Measurements from ENCODE around the gene PRDM12. TPM values are rescaled to one million over a fixed set of nuclear protein-coding genes. Genes with fewer than 3 reads are reported as not detected.
A peak's percentile ranks its signal among the peaks of the same experiment; 100 is the strongest.

Gene PRDM12
- total RNA-seq, 3 donors from 2014 or later, result not detected

GRCh38 chr9:130654879-130655278 is 9.5 kb upstream of the PRDM12 start:
- Histone ChIP-seq H3K9me3 (peaks cover 0 to 3% of the 10 kb centered on the region in 2 donors), H3K27ac (no peak overlapping the region), H3K4me3 (no peak overlapping the region), H3K27me3 (peaks cover 8 to 44% of the 10 kb centered on the region in 2 donors), H3K4me1 (peaks cover 0 to 2% of the 10 kb centered on the region in 2 donors), H3K36me3 (no peaks in the 10 kb centered on the region)
- no peak for TF ChIP-seq CTCF (IDR thresholded peaks at IDR 0.05)
- TF ChIP-seq POLR2A (IDR thresholded peaks at IDR 0.05), result no peak
- no peak for TF ChIP-seq POLR2AphosphoS5 (IDR thresholded peaks at IDR 0.05)
- no peak for DNase-seq (ENCODE audit: low spot score in 2 of 2)
- intact Hi-C loops (cut with DNase I; ENCODE audit: low total_unique reads), result no loop called here

GRCh38 chr9:130658893-130659698 is 5.3 kb upstream of the PRDM12 start:
- no peak for DNase-seq (ENCODE audit: low spot score in 2 of 2)
- no peaks in the 10 kb centered on the region for H3K36me3 ChIP-seq
- H3K27ac ChIP-seq, result no peak overlapping the region
- peaks cover 10 to 17% of the 10 kb centered on the region in 2 donors for H3K4me1 ChIP-seq
- TF ChIP-seq POLR2AphosphoS5 (IDR thresholded peaks at IDR 0.05), result no peak
- no peak for TF ChIP-seq CTCF (IDR thresholded peaks at IDR 0.05)
- H3K9me3 ChIP-seq, result peaks cover 0 to 3% of the 10 kb centered on the region in 2 donors
- H3K27me3 ChIP-seq, result peaks cover 25 to 86% of the 10 kb centered on the region in 2 donors
- intact Hi-C loops (cut with DNase I; ENCODE audit: low total_unique reads), result no loop called here
- H3K4me3 ChIP-seq, result peak overlapping the region in 1 of 3 donors; percentile 70

- H3K27me3 ChIP-seq, result peaks cover 25 to 90% of the 10 kb centered on the region in 2 donors
- H3K4me3 ChIP-seq, result peak overlapping the region in 2 of 3 donors; percentile 40 to 70
- H3K27ac ChIP-seq, result no peak overlapping the region
- peaks cover 0 to 3% of the 10 kb centered on the region in 2 donors for H3K9me3 ChIP-seq
- DNase-seq (ENCODE audit: low spot score in 2 of 2), result no peak
- no peak for TF ChIP-seq POLR2A (IDR thresholded peaks at IDR 0.05)
- TF ChIP-seq POLR2AphosphoS5 (IDR thresholded peaks at IDR 0.05), result no peak
- TF ChIP-seq CTCF (IDR thresholded peaks at IDR 0.05), result no peak
- H3K36me3 ChIP-seq, result no peaks in the 10 kb centered on the region
- peaks cover 15 to 22% of the 10 kb centered on the region in 2 donors for H3K4me1 ChIP-seq
- intact Hi-C loops (cut with DNase I; ENCODE audit: low total_unique reads), result loop anchor here (5.0 kb wide), 1 partner anchor 1002 kb away; no protein-coding TSS in a partner anchor
Measured at GRCh38 chr9:130659699-130660248, 4.6 kb upstream of the PRDM12 start.

GRCh38 chr9:130660326-130660682 is 4.1 kb upstream of the PRDM12 start:
- intact Hi-C loops (cut with DNase I; ENCODE audit: low total_unique reads), result loop anchor here (5.0 kb wide), 1 partner anchor 1003 kb away; no protein-coding TSS in a partner anchor
- peaks cover 18 to 27% of the 10 kb centered on the region in 2 donors for H3K4me1 ChIP-seq
- H3K27me3 ChIP-seq, result peaks cover 25 to 95% of the 10 kb centered on the region in 2 donors
- no peak for DNase-seq (ENCODE audit: low spot score in 2 of 2)
- no peak overlapping the region for H3K27ac ChIP-seq
- H3K36me3 ChIP-seq, result no peaks in the 10 kb centered on the region
- peak overlapping the region; percentile 38 to 70 (median 40) for H3K4me3 ChIP-seq
- TF ChIP-seq POLR2AphosphoS5 (IDR thresholded peaks at IDR 0.05) (no peak), POLR2A (IDR thresholded peaks at IDR 0.05) (no peak), CTCF (IDR thresholded peaks at IDR 0.05) (no peak)
- H3K9me3 ChIP-seq, result peaks cover 0 to 3% of the 10 kb centered on the region in 2 donors

All from breast epithelium (tissue), 4 donors.